ENCODE data around the gene GBA2. TPM values are rescaled to one million over a fixed set of nuclear protein-coding genes. Genes with fewer than 3 reads are reported as not detected.
A peak's percentile ranks its signal among the peaks of the same experiment; 100 is the strongest.

Gene GBA2
- total RNA-seq, 2 donors from 2014 or later: 64.1 to 76.3 TPM

DNA sequence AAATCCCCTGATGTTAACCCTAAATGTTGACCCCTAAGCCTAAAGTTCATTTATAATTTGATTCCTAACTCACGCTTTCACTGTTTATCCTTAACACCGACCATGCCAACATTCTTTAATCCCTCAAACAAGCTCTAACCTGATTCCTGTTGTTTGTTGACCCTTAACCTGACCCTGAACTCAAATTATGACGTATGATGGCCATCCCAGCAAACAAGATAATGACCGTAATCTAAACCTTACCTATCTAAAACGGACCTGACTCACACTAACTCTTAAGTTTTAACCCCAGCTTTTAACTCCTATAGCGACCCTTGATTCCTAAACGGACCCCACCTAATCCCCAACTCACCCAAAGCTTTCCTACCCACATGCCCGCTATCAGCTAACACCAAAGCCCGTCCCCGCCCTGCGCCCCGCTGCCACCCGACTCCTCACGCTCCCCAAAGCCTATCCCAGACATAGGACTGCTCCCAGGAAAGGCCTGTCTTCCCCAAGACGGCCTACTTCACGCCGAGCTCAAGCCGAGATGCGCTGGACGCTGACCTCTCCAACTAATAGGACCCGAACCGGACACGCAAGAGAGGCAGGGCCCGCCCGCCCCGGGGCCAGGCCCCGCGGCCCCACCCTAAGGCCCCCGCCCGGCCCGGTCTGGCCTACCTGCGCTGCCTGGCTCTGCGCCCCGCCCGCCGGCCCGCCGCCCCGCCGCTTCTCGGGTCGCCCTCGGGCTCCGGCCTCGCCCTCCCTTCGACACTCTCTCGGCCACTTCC, 17.4 kb downstream of the GBA2 start:
- H3K9me3 ChIP-seq: no peaks in the 10 kb centered on the region
- peak overlapping the region; percentile 96 to 98 for H3K27ac ChIP-seq
- no peak for TF ChIP-seq CTCF (IDR thresholded peaks at IDR 0.05)
- no peaks in the 10 kb centered on the region for H3K27me3 ChIP-seq
- DNase-seq (ENCODE audit: low spot score): peak; percentile 72
- peaks cover 22% of the 10 kb centered on the region for H3K36me3 ChIP-seq
- H3K4me1 ChIP-seq: peaks cover 0 to 61% of the 10 kb centered on the region in 2 donors
- H3K4me3 ChIP-seq: peak overlapping the region; percentile 78 to 97

- H3K36me3 ChIP-seq: peaks cover 17% of the 10 kb centered on the region
- H3K4me3 ChIP-seq: peak overlapping the region; percentile 78 to 97
- no peak for DNase-seq (ENCODE audit: low spot score)
- peak overlapping the region; percentile 96 to 98 for H3K27ac ChIP-seq
- no peaks in the 10 kb centered on the region for H3K27me3 ChIP-seq
- H3K9me3 ChIP-seq: no peaks in the 10 kb centered on the region
- peaks cover 0 to 73% of the 10 kb centered on the region in 2 donors for H3K4me1 ChIP-seq
- TF ChIP-seq CTCF (IDR thresholded peaks at IDR 0.05): no peak
Measured at GRCh38 chr9:35730486-35730854, 18.6 kb downstream of the GBA2 start.

- Histone ChIP-seq H3K27me3 (no peaks in the 10 kb centered on the region), H3K27ac (peak overlapping the region; percentile 96 to 98), H3K9me3 (no peaks in the 10 kb centered on the region), H3K4me3 (peak overlapping the region; percentile 78 to 97), H3K36me3 (peaks cover 17% of the 10 kb centered on the region), H3K4me1 (peaks cover 0 to 73% of the 10 kb centered on the region in 2 donors)
- TF ChIP-seq CTCF (IDR thresholded peaks at IDR 0.05): peak; percentile 17 to 65
- DNase-seq (ENCODE audit: low spot score): peak; percentile 74
Measured at GRCh38 chr9:35729700-35730485, 19.1 kb downstream of the GBA2 start.

GRCh38 chr9:35729101-35729500, 19.9 kb downstream of the GBA2 start:
- H3K9me3 ChIP-seq: no peaks in the 10 kb centered on the region
- no peak for TF ChIP-seq CTCF (IDR thresholded peaks at IDR 0.05)
- peaks cover 20% of the 10 kb centered on the region for H3K36me3 ChIP-seq
- peaks cover 0 to 73% of the 10 kb centered on the region in 2 donors for H3K4me1 ChIP-seq
- DNase-seq (ENCODE audit: low spot score): no peak
- H3K27ac ChIP-seq: peak overlapping the region; percentile 96 to 98
- H3K27me3 ChIP-seq: no peaks in the 10 kb centered on the region
- peak overlapping the region; percentile 78 to 97 for H3K4me3 ChIP-seq

DNA sequence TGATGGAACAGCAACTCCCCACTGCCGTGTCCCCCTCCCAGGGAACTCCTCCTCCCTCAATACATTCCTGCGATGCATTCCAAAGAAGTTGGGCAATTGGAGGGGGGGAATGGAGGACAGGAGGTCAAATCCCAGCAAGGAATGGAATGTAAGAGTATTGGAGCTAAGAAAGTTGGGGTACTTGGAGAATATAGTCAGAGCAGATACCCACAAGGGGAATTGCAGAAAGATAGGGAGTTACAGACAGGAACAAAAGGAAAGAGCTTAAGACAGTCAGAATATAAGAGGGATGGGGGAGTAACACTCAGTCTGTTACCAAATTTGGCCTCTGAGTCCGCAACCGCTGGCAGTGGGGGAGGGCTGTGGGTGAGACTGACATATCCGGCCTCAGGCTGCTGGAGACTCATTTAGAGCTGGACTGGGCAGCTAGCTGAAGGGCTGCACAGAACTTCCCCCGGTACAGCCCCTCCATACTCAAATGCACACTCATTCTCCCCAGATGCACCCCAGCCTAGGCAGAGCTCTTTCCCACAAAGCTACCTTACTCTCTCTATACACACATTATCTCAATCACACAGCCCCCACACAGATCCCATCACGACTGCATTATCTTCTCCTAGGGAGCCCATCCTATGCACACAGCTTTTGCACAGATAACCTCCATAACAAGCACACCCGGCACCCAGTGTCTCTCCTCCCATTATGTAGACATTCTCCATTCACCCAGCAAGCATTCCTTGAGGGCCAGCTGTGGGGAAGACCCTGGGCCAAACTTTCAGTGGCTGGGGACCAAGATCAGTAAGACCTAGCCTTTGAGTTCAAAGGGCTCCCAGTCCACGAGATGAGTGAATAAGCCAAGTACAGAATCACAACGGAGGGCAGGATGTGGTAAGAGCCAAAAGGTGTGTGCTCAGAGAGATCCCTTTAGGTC, 20.7 kb downstream of the GBA2 start:
- Histone ChIP-seq H3K4me1 (peaks cover 0 to 66% of the 10 kb centered on the region in 2 donors), H3K27ac (peak overlapping the region; percentile 96 to 98), H3K36me3 (peaks cover 28% of the 10 kb centered on the region), H3K9me3 (no peaks in the 10 kb centered on the region), H3K4me3 (peak overlapping the region; percentile 78 to 97), H3K27me3 (no peaks in the 10 kb centered on the region)
- no peak for TF ChIP-seq CTCF (IDR thresholded peaks at IDR 0.05)
- peak; percentile 92 for DNase-seq (ENCODE audit: low spot score)

Measured in right atrium auricular region (tissue), 2 donors.